Ectodermal cell (in vitro differentiated cells): Measurements from ENCODE around the gene PLEKHM3.

Experiments used
- H3K27ac ChIP-seq: 2 replicates; pipeline ENCODE4 v1.7.0; 2013; ENCODE audit warnings: mild to moderate bottlenecking, low read depth, low read length; ENCODE audit not compliant: insufficient read depth, poor library complexity, severe bottlenecking
- H3K27me3 ChIP-seq: 2 replicates; pipeline ENCODE4 v1.7.0; 2013; ENCODE audit warnings: mild to moderate bottlenecking, low read length; ENCODE audit not compliant: insufficient read depth, control insufficient read depth, poor library complexity, severe bottlenecking
- H3K36me3 ChIP-seq: one replicate; pipeline ENCODE4 v1.7.0; 2013; ENCODE audit warnings: low read length; ENCODE audit not compliant: control insufficient read depth, insufficient read depth
- H3K4me1 ChIP-seq: one replicate; pipeline ENCODE4 v1.7.0; 2013; ENCODE audit warnings: low read length; ENCODE audit not compliant: control insufficient read depth, insufficient read depth
- H3K4me3 ChIP-seq: 2 replicates; pipeline ENCODE4 v1.7.0; 2013; ENCODE audit warnings: low read depth, low read length, control low read depth; ENCODE audit not compliant: insufficient read depth
- H3K9me3 ChIP-seq: 2 replicates; pipeline ENCODE4 v1.7.0; 2013; ENCODE audit warnings: mild to moderate bottlenecking, low read length, moderate library complexity; ENCODE audit not compliant: control insufficient read depth
- WGBS, 2 experiments: methylation state at CpG; one replicate each; pipeline ENCODE4 v1.1.7; 2013; ENCODE audit warnings: missing lambda C conversion rate in 2 of 2; 5-methylcytosine and 5-hydroxymethylcytosine counted together

The PLEKHM3 gene

DNA sequence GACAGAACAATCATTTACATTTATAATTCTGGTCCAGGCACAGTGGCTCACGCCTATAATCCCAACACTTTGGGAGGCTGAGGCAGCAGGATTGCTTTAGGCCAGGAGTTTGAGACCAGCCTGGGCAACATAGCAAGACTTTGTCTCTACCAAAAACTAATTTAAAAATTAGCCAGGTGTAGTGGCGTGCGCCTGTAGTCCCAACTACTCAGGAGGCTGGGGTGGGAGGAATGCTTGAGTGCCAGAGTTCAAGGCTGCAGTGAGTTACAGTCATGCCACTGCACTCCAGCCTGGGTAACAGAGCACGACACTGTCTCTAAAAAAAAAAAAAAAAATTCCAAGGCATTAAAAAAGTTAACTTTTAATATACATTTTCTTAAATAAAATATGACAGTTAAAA lies 88.1 kb downstream of the PLEKHM3 start:
- H3K4me1 ChIP-seq, result no peaks in the 10 kb centered on the region
- no peak overlapping the region for H3K27ac ChIP-seq
- no peaks in the 10 kb centered on the region for H3K27me3 ChIP-seq

DNA sequence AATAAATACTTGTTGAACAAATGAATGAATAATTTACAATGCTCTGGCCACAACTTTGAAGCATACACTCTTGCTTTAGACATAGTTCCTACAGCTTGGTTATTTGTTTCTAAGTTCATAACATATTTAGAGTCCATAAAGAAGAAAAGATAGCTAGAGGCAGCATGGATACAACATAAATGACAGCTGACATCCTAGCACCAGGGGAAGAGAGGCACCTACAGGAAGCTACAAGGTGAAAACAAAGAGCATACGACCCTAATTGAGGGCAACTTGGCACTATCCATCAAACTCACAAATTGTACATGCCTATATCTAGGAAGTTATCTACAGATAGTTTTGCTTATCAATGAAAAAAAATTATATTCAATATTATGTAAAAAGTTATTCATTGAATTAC lies 88.9 kb downstream of the PLEKHM3 start:
- Histone ChIP-seq H3K9me3 (no peaks in the 10 kb centered on the region), H3K4me3 (no peak overlapping the region), H3K27ac (no peak overlapping the region), H3K27me3 (no peaks in the 10 kb centered on the region), H3K36me3 (no peaks in the 10 kb centered on the region), H3K4me1 (no peaks in the 10 kb centered on the region)
- WGBS, 2 experiments, result 80% methylated on average over 1 of the region's 1 CpG; no CpG with 5 or more reads in 1 of the 2 experiments

More for the DNA sequence above, 88.1 kb downstream of the PLEKHM3 start:
- 89 to 97% methylated on average over 3 of the region's 4 CpGs for WGBS, 2 experiments
- Histone ChIP-seq H3K36me3 (no peaks in the 10 kb centered on the region), H3K4me3 (no peak overlapping the region), H3K9me3 (no peaks in the 10 kb centered on the region)

DNA sequence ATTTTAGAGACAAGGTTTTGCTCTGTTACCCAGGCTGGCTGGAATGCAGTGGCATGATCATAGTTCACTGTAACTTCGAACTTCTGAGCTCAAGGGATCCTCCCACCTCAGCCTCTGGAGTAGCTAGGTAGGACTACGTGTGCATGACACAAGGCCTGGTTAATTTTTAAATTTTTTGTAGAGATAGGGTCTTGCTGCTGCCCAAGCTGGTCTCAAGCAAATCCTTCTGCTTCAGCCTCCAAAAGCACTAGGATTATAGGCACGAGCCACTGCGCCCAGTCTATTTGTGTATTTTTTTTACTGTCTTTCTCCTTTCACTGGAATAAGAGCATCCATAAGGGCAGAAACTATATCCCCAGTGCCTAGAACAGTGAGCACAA lies 89.3 kb downstream of the PLEKHM3 start:
- no peaks in the 10 kb centered on the region for H3K9me3 ChIP-seq
- 92 to 93% methylated on average over 4 of the region's 4 CpGs for WGBS, 2 experiments
- H3K27ac ChIP-seq, result no peak overlapping the region
- no peaks in the 10 kb centered on the region for H3K4me1 ChIP-seq
- no peaks in the 10 kb centered on the region for H3K36me3 ChIP-seq
- no peaks in the 10 kb centered on the region for H3K27me3 ChIP-seq
- no peak overlapping the region for H3K4me3 ChIP-seq

DNA sequence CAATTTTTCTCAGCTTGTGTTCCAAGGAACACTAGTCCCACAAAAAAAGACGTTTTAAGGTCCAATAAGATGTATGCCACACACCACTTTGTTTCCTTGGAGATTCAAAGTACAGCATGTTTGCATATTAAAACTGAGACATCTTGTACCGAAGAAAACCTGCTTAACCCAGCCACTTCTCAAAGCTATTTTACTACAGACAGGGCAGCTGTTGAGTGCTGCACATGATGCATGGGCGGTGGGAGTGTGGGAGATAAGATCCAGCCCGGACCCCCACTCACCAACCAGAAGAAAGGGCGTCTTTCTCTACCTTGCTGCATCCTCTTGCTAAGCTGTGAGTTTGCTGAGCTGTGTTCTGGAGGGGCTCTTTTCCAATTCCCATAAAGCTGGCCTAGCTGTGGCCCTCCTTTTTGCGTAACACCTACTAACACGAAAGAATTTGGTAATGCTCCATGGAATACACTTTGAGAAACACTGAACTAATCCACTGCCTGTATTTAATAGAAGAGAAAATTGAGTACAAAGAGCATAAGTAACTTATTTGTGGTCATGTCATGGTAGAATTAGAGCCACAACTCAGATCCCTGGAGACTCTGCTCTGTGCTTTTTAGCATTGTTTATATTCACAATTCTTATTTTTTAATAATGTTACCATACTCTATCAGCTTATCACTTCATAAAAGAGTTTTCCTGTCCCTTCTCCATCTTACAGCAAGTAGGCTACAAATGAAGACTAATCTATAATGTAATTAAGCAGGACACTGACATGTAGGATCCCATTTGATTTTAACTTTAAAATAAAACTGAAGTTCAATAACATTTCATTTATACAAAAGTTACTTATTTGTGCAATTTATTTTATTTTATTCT lies 90.0 kb downstream of the PLEKHM3 start:
- Histone ChIP-seq H3K4me1 (no peaks in the 10 kb centered on the region), H3K27ac (no peak overlapping the region), H3K36me3 (no peaks in the 10 kb centered on the region), H3K4me3 (no peak overlapping the region), H3K27me3 (no peaks in the 10 kb centered on the region), H3K9me3 (no peaks in the 10 kb centered on the region)
- WGBS, 2 experiments, result 94 to 96% methylated on average over 7 of the region's 7 CpGs

DNA sequence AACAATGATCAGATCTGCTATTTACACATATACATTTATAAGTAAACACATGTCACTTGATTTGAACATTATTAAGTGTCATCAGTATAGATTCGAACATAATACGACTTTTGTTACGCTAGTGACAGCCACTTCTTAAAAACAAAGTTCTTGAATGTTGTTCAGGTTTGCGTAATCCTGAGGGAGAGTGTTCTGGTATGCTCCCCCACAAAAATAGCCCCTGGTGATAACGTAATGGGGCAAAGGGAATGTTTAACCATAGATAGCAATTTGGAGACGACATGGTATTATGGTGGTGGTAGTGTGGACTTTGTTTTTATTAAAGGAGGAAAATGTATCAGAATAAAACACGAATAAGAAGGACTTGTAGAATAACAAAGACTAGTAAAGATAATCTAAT lies 90.6 kb downstream of the PLEKHM3 start:
- Histone ChIP-seq H3K36me3 (no peaks in the 10 kb centered on the region), H3K4me3 (no peak overlapping the region), H3K9me3 (no peaks in the 10 kb centered on the region), H3K27me3 (no peaks in the 10 kb centered on the region), H3K27ac (no peak overlapping the region), H3K4me1 (no peaks in the 10 kb centered on the region)
- 89 to 95% methylated on average over 6 to 7 of the region's 7 CpGs for WGBS, 2 experiments

DNA sequence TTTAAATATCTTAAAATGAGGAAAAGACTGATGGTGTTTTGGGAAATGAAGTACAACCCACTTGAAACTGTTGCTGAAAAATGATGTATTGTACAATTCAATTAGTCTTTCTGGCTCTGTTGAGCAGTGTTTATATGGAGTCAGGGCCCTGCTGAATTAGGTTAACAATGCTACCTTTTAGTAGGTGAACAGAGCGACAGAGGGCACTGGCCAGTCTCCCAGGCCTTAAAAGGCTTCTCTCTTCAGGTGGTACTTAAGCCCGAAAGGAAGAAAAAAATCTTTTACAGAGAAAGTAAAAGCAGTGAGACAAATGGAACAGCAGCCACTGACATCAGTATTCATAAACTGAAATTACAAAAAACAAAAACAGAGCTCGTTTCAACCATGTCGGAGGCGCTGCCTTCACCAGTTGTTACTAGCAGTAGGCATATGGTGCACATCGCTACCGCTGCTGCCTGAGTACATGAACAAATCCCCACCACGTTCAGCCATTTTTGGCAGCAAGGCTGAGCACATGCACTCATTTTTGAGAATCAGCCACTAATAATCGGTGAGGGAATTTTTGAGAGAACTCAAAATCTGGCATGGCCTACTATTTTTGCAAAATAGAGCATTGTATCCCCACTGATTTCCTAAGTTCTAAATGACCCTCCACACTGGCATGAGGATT lies 91.8 kb downstream of the PLEKHM3 start:
- Histone ChIP-seq H3K27ac (no peak overlapping the region), H3K36me3 (no peaks in the 10 kb centered on the region), H3K4me1 (no peaks in the 10 kb centered on the region), H3K4me3 (no peak overlapping the region), H3K27me3 (no peaks in the 10 kb centered on the region), H3K9me3 (no peaks in the 10 kb centered on the region)
- WGBS, 2 experiments, result 62 to 65% methylated on average over 9 of the region's 9 CpGs

DNA sequence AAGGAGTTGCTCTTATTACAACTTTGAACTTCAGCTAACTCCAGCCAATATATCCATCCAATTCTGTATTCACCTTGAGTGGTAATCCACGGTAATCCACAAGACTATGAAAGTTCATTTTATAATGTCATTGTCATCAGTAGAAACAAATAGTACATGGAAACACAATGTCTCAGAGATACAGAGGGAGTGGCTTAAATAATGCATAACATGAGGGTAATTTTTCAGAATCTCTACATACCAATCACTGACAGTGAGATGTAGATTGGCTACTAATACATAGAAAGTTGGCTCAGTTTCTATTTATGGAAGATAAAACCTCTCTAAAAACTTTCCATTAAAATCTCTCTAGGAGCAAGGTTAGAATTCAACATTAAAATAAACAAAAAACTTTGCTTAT lies 93.2 kb downstream of the PLEKHM3 start:
- no CpG with 5 or more reads among the region's 1 CpG for WGBS, 2 experiments
- no peaks in the 10 kb centered on the region for H3K4me1 ChIP-seq
- H3K27me3 ChIP-seq, result no peaks in the 10 kb centered on the region
- H3K4me3 ChIP-seq, result no peak overlapping the region
- no peaks in the 10 kb centered on the region for H3K36me3 ChIP-seq
- H3K27ac ChIP-seq, result no peak overlapping the region
- H3K9me3 ChIP-seq, result no peaks in the 10 kb centered on the region

DNA sequence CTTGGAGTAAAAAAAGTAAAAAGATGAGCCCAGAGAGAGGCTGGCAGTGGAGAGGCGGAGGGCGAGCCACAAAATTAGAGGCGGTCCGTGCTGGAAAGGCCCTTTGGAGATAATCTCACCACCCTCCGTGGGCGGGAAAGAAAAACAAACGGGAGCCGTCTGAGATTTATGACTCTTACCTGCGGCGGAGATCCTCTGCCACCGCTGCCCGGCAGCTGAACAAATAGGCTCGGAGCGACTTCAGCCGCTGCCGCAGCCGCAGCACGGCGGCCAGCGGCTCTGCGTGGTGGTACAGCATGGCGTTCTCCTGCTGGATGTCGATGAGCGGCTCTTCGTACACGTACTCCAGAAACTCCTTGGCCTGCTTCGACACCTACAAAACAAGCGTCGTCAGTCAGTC lies 94.6 kb downstream of the PLEKHM3 start:
- Histone ChIP-seq H3K9me3 (no peaks in the 10 kb centered on the region), H3K36me3 (no peaks in the 10 kb centered on the region), H3K27me3 (no peaks in the 10 kb centered on the region), H3K27ac (no peak overlapping the region), H3K4me3 (no peak overlapping the region), H3K4me1 (no peaks in the 10 kb centered on the region)
- WGBS, 2 experiments, result 94% methylated on average over 29 of the region's 29 CpGs

DNA sequence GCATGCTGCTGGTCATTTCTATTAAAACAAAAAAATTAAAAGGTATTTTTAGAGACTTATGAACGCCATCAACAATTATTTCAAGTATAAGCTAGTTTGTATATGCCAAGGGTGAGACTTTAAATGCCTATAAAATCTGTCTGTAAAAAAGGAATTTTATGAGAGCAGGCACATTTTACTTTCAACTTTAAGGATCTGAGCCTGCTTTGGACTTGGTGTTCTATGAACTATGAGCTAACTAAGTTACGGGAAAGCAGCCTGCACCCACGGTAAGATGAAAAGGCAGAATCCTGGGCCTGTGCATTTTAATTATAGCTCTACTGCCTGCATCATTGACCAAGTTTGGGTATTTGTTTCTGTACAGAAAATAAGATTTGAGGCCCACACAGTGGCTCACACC lies 95.4 kb downstream of the PLEKHM3 start:
- no peaks in the 10 kb centered on the region for H3K27me3 ChIP-seq
- H3K36me3 ChIP-seq, result no peaks in the 10 kb centered on the region
- 93 to 100% methylated on average over 3 of the region's 3 CpGs for WGBS, 2 experiments
- H3K9me3 ChIP-seq, result no peaks in the 10 kb centered on the region
- no peaks in the 10 kb centered on the region for H3K4me1 ChIP-seq
- no peak overlapping the region for H3K4me3 ChIP-seq
- no peak overlapping the region for H3K27ac ChIP-seq

DNA sequence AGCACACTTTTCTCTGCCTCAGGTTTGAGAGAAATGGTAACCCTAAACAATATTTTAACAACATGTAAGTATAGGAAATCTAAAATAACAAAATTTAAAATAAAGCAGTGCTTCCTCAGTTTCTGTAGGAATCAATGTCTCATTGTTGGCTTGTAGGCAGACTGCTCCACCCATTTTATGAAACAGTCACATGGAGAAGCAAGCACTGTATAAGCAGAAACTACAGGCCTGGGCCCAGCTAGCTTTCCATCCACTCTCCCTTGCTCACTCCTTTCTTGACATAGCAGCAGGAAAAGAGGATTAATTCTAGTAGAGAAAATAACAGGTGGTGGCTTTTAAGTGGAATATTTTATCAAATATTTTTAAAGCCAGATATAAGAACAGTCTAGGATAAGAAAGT lies 97.2 kb downstream of the PLEKHM3 start:
- no peaks in the 10 kb centered on the region for H3K27me3 ChIP-seq
- no peaks in the 10 kb centered on the region for H3K4me1 ChIP-seq
- no peak overlapping the region for H3K27ac ChIP-seq
- H3K36me3 ChIP-seq, result no peaks in the 10 kb centered on the region
- H3K9me3 ChIP-seq, result no peaks in the 10 kb centered on the region
- no peak overlapping the region for H3K4me3 ChIP-seq
